Heart left ventricle (tissue), 13 donors: Measurements from ENCODE around the gene RBMS2.

ENCODE experiments used
- POLR2A ChIP-seq, 2 donors: fragments of 450-650 bp; IDR thresholded peaks; one replicate each; pipeline ENCODE4 v1.6.1; 2017; ENCODE audit warnings: antibody characterized with exemption in 2 of 2, mild to moderate bottlenecking in 2 of 2, moderate library complexity in 2 of 2
- TF ChIP-seq, protein P1 (sequence below), 12 donors: fragments of 200-600 bp; sonication (generic) in 4 of 12; IDR thresholded peaks; one replicate each; pipeline versions ENCODE4 v1.5.0 to v1.8.0; 2018 to 2022; ENCODE audit warnings: antibody characterized with exemption in 12 of 12, mild to moderate bottlenecking in 5 of 12
- donor health status: ischemic (EF 13 %, LVEDD 7.1; RV severe dilation, severe dysfunction).
- donor health status: DM: no; HTN: yes; CAD: no.
- donor health status: DM: no; HTN: no; CAD: no.
- donor health status: ischemic (EF 25% LVEDD 6.9; RV normal size, moderate dysfunction).
- donor health status: ischemic (EF 25% LVEDD 5.7; RV mildly dilated, moderate dysfunction).
- donor health status: ischemic (EF 35%, LVEDD 5.7; RV mildly dilated, moderate dysfunction).
- donor health status: nonischemic (EF 11% LVEDD 7.7; RV severe dilation, severe dysfunction).
- donor health status: DM: yes; HTN: yes; CAD: no.
- donor health status: PGD.
- donor health status: ischemic (EF 29% LVEDD 5.4; RV normal size, mild dysfunction).
- donor health status: nonischemic (EF 23%, LVEDD 6.1; RV moderate dilation, normal function).

GRCh38 chr12:56633468-56634241 is 112.0 kb downstream of the RBMS2 start:
- TF ChIP-seq, protein P1, sequence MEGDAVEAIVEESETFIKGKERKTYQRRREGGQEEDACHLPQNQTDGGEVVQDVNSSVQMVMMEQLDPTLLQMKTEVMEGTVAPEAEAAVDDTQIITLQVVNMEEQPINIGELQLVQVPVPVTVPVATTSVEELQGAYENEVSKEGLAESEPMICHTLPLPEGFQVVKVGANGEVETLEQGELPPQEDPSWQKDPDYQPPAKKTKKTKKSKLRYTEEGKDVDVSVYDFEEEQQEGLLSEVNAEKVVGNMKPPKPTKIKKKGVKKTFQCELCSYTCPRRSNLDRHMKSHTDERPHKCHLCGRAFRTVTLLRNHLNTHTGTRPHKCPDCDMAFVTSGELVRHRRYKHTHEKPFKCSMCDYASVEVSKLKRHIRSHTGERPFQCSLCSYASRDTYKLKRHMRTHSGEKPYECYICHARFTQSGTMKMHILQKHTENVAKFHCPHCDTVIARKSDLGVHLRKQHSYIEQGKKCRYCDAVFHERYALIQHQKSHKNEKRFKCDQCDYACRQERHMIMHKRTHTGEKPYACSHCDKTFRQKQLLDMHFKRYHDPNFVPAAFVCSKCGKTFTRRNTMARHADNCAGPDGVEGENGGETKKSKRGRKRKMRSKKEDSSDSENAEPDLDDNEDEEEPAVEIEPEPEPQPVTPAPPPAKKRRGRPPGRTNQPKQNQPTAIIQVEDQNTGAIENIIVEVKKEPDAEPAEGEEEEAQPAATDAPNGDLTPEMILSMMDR (IDR thresholded peaks at IDR 0.05): no peak
- TF ChIP-seq POLR2A (IDR thresholded peaks at IDR 0.05): no peak
